Dedifferentiated amniotic fluid mesenchymal stem cell (primary cell): ENCODE measurements around the gene GOSR1.
"Not testable (repeated sequence)": the region's sequence is repeated elsewhere in the genome, so short reads cannot be mapped to it uniquely, and the experiment has no call there.

ENCODE experiments used
- DNase-seq: peaks from one replicate; pipeline ENCODE4 v3.0.0-alpha.2; 2016; ENCODE audit errors: extremely low spot score

GOSR1 gene

GRCh38 chr17:30575648-30576325, 98.6 kb downstream of the GOSR1 start:
- DNase-seq = not testable (repeated sequence)

GRCh38 chr17:30576326-30576861, 99.2 kb downstream of the GOSR1 start:
- no peak for DNase-seq
